GM19025 (cell line): ENCODE data around the gene CSF1.

Source experiments
- ATAC-seq: cut with Tn5 transposase; IDR thresholded peaks from one replicate; pipeline ENCODE4 v1.9.1; 2021; ENCODE audit warnings: mild to moderate bottlenecking, low read depth, moderate library complexity; ENCODE audit not compliant: unreplicated experiment

Gene CSF1

DNA sequence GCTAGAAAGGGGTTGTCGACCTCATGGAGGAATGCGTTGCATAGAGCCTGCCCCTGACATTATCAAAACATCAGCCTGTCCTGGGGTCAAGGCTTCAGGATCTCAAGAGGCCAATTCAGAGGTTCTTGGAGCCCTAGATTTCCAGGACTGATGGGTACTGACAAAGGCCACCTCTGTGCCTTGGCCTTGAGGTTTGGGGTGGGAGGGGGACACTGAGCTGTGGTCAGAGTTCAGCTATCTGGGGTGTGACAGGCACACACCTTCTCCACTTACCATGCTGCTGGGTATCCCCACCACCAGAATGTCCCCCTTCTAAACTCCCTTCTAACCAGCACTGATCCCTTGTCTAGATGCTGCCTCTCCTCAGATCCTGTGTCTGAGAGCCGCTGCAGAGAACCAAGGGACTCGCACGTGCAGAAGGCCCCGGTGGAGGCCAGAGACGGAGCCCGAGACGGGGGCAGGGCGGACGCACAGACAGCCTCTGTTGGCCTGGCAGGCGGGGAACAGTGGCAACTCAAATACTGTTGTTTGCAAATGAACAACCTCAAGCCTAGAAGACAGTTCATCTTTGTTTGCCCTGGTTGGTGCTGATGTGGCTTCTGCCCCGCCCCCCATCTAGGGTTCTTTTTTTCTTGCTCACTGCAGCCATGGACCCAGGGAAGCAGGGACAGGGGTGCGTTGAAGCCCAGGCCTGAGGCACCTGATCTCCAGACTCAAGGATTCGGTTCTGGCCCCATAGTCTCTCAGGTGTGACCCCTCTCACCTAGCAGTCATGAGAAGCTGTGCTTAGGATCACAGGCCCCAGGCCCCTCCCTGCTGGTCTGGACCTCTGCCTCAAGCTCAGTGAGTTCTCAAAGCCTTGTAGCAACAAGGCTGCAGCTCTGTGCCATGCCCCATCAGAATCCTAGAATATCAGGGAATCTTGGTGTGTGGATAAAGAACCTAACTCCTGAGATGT lies 28.1 kb upstream of the CSF1 start:
- no peak for ATAC-seq

DNA sequence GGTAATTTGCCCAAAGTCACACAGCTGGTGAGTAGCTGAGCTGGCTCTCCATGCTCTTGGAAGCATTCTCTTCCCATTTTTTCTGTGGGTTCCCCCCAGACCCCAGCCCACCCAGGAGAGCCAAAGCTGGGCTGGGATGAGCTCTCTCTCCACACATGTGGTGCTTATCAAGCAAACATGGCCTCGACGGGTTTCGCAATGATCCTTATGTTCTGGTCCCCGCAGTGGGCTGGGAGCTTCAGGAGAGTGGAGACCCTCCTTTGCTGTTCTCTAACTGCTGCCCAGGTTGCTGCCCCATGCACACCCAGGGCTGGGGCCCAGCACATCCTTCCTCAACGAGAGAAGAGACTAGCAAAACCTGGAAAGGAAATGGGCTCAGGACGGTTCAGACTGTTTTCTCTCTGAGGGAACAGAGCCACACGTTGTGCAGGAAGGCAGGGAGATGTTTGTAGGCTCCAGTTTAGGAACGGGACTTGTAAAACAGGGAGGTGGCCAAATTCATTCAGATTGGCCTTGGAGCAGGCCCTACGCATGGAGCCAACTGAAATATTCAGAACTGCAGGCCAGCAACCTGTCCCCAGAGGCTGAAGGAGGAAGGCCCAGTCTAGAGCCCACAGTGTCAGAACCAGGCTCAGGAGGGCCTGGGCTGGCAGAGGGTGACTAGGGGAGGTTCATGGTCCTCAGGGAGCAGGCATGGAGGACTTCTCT lies 27.2 kb upstream of the CSF1 start:
- no peak for ATAC-seq

DNA sequence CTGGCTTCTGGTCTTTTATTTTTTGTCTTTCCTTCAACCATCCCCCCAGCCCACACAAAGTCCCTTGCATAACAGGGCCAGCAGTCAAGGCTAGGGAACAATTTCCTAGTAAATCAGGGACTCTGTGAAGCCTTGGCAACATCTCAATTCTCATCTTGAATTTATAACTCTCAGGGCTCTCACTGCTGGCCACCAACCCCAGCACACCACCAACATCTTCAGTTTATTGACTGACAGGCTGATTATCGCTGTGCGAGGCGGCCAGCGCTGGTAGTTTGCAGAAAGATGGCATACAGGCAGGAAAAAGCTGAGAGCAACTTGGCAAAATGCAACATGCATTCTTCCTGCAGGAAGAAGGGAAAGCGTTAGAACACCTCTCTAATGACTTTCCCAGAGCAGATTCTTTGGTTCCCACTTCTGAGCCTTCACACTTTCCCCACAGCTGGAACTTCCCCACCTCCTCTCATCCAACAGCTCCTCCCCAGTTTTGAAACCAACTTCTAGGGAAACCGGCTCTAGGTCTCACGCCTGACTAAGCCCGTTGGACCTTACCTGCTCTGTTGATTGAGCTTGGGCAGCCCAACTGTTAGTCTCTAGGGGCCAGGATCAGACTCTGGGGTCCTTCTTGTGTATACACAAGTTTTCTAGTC lies 26.3 kb upstream of the CSF1 start:
- no peak for ATAC-seq

DNA sequence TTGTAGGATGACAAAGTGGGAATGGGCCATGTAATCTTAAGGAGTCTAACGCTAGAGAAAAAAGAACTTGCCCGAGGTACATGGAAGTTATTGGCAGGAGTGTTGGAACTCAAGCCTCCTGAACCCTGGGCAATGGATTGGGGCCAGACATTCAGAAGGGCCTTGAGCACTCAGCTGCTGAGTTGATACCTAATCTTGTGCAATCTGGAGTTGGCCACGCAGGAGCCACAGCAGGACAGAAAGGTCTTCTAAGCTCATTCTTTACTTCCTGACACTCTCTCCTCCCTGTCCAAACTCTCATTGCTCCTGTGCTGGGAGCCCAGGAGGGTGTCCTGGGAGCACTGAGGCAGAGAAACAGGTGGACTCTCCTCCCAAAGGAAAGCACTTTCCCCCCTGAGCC lies 25.1 kb upstream of the CSF1 start:
- no peak for ATAC-seq

DNA sequence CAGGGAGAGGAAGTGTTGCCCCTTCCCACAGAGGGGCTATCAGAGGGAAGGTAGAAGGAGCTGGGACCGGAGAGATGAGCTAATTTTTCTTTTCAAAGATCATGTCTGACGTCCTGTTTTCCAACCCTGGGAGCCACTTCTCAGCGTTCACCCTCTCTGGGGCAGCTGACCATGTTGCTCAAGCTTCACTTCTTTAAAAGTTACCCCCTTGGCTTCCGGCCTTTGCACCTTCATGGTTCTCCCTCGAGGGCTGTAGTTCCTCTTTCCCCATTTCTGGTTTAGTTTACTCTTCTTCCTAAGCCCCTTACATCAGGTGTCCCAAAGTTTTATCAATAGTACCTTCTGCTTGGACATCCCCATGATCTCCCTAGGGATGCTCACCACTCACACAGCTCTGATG lies 23.8 kb upstream of the CSF1 start:
- ATAC-seq = no peak

DNA sequence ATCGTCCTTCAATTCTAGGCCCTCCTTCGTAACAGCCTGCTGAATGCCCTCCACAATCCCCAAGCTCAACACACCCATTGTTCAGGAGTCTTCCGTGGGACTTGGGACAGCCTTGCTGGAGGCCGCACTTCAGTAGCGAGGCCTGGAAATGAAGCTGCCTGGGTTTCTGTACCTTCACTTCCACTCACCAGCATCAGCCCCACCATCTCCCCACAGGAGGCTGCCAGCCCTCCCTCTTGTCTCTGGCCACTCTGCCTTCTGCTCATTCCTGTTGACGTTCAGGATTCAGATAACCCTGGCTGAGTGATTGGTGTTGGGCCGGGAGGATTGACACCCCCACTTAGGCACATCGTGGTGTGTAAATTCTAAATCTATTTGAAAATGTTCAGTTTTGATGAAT lies 23.4 kb upstream of the CSF1 start:
- ATAC-seq = no peak

DNA sequence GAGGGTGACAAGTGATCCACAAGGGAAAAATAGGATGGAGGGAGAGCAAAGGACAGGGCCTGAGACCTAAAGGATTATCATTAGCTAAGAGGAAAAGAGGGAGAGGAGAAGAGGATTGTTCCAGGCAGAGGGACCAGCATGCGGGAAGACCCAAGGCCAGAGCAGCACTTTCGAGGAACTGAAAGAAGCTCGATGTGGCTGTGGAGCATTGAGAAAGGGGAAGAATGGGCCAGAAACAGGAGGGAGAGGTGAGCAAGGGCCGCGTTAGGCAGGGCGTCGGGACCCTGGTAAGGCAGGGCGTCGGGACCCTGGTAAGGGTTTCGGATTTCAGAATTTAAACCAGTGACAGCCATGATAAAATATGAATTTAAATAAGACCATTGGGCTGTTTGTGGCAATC lies 22.8 kb upstream of the CSF1 start:
- no peak for ATAC-seq

DNA sequence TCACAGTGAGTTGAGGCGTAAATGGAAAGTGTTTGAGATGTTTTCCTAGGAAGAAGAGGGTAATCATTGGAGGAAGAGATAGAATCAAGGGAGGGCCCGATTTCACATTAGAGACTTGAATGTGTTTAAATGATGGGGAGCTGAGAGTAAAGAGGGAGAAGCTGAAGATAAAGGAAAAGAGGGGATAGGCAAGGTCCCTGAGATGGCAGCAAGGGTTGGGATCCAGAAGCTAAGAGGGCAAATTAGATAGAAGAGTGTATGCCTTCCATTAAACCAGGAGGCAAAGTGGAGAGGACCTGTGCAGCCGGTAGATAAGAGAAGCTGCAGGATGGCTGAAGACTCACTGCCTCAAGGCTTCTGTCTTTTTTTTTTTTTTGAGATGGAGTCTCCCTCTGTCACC lies 21.6 kb upstream of the CSF1 start:
- ATAC-seq = no peak

DNA sequence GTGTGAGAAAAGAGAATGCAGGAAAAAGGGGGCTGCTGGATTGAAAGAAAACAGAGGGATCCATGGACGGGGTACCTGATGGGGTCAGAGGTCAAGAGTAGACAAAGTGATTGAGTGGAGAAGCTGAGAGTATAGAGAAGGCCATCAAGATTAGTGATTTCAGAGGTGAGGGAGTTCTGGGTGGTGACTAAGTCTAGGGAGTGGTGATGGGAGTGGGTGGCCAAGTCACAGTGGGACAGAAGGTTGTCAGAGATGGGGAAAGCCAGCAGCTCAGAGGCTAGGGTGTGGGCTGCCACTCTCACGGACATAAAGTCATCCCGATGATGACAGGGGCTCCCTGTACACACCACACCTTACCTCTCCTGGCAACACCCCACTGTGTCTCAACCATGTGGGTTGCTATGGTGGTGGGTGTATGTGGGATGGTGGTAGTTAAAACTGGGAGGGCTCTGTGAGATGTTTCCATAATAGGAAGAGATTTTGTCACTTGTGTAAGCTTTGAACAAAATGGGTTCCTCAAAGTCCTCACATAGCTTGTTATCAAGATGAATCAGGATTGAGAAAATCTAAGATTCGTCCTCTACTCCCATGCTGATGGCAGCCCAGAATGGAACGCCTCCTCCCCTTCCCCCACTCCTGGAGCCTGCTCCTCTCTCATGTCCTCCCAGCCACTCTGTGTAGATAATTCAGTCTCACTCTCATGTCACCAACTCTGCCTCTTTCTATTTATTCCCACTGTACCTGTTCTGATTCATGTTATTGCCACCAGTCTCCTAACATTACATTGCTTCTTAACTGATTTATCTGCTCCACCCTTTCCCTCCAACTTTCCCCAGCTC lies 20.3 kb upstream of the CSF1 start:
- ATAC-seq = no peak

DNA sequence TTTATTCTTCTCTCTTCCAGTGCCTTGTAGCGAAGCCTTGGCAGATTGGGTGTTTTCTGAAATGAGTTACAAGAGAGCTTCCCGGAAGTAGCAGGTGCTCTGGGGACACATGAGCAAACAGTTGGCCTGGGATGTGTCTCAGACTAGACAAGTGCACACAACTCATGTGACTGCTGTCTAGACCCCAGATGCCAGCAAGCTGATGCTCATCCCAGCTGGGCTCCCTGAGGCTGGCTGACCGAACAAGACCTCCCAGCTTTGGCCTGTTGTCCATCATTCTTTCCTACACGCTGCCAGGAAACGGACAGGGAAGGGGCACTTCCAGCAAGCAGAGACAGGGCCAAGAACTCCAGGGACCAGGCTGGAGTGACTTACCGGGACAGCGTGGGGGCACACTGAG lies 18.7 kb upstream of the CSF1 start:
- no peak for ATAC-seq

DNA sequence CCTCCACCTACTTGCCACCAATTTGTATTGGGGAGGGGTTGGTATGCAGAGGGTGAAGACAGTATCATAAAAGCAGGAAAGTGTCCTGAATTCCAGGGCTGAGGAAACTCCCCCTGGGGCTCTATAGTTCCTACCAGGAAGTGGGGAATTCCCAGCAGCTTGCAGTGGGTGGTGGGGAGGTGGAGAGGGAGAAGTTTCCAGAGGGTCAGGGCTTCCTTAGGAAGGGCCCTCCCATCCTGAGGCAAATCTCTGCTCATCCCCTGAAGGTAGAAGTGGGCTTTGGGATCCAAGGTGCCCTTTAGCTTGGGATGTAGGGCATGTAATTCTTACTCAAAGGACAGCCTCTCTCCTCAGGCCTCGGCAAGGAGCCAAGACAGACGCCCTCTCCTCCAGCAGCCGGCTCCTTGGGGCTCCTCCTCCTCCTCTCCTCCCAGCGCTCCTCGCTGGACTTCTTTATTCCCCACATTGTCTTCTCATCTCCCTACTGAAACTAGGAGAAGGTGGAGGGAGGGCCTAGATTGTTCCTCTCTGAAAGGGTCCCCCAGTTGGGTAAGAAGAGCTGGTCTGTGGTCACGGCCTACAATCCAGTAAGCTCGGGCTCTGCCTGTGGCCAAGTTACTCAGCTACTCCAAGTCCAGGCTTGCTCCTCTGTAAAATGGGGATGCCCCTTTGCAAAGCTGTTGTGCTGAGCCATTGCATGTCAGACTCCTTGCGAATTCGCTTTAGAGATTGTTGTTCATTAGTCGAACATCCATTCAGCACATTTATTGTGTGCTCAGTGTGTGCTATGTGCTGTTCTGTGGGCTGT lies 17.9 kb upstream of the CSF1 start:
- ATAC-seq = no peak

DNA sequence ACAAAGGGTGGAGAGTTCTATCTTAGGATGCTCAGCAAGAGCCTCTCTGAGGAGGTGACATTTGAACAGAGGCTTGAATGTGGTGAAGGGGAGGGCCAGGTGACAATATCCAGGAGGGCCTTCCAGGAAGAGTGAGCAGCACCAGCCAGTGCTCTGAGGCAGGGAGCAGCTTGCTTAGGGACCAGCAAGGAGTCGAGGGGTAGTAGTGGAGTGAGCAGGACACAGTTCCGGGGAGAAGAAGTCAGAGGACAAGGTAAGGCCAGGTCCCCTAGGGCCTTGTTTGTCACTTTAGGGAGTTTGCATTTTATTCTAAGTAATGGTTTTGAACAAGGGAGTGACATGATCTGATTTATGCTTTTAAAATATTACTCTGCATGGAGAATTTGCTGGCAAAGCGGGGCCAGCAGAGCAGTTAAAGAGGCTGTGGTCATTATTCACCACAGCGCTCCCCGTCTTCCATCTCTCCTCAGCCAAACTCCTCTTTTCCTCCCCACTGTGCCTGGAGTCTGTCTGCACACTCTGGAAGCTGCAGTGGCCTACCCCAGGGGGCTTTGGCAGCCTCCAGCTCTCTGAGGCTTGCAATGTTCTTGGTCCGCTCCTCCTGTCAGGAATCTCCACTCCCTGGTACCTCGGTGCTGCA lies 17.0 kb upstream of the CSF1 start:
- ATAC-seq = no peak

DNA sequence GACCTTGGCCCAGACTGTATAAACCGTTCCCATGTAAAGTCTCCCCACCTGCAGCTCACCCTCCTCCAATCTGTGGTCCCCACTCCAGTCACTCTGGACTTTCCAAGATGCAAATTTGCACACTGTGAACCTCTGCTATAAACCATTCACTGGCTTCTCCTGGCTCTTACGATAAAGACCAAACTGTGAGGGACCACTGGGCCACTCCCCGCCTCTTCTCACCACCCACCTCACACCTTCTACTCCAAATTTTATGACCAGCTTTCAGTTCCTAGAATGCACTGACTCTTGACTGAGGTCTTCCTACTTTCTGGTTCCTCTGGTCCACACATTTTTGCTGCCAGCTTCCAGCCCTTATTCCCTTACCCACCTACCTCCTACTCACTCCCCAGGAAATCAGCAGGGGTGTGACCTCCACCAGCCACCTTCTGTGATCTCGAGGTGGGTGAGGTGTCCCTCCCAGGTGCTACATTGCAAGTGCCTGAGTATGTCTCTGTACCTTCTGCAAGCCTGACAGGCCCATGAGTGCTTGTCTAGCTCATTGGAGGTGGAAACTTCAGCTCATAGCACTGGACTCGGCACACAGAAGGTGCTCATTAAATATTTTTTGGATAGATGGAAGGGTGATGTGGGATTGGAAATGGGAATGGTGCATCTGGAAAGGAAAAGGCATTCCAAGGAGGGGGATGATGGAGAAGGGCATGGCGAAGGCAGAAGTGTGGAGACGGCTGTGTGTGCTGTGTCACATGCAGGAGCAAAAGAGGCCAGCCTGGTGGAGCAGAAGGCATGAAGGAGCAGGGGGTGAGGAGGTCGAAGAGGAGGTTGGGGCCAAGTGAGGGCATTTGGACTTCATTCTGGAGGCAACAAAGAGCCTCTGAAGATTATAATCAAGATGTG lies 15.6 kb upstream of the CSF1 start:
- peak; percentile 44 for ATAC-seq

DNA sequence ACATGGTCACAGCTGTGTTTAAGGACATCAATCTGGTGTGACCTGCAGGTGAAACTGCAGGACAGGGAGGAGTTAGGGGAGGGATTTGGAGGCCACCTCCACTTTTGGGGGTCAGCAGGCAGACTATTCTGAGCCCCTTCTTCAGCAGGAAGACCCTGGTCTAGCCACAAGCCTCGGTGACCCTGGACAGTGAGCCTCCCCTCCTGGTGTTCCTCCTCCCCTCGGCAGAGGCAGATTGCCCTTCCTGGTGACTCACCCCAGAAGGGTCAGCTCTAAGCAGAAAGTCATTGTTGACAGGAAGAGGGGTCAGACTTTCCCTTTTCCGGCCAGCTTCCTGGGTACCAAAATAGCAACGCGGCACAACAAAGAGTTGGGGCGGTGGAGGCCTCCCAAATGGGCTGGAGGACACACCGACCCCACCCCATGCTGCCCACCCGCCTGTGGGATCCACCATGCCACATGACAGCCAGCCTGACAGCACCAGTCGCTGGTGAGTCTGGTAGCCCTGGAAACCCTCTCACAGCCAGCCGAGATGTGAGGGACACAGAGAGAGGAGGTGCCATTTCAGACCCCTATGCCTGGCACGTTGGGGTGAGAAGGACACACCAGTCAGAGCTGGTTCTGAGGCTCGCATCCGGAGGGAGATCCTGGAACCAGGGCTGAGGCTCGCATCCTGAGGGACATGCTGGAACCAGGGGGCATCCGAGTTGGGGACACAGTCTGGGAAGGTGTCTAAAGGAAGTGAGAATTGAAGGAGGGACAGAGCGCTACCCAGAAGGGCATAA lies 14.7 kb upstream of the CSF1 start:
- ATAC-seq = no peak

DNA sequence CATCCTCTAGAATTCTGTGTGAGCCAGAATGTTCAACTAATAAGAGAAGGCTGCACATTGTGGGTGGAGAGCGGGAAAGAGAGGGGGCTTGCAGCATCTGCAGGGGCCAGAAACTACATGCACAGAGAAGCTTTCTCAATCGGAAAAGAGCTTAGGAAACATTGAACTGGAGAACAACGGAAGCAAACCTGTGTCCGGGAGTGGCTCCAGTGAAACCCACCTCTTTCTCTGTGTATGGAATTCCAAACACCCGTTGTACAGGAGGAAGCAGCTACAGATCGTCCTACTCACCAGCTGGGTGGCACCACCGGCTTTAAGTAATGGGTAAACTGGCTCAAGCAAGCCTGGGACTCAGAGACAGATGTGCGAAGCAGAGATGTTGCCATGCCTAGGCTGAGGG lies 14.0 kb upstream of the CSF1 start:
- ATAC-seq = no peak

DNA sequence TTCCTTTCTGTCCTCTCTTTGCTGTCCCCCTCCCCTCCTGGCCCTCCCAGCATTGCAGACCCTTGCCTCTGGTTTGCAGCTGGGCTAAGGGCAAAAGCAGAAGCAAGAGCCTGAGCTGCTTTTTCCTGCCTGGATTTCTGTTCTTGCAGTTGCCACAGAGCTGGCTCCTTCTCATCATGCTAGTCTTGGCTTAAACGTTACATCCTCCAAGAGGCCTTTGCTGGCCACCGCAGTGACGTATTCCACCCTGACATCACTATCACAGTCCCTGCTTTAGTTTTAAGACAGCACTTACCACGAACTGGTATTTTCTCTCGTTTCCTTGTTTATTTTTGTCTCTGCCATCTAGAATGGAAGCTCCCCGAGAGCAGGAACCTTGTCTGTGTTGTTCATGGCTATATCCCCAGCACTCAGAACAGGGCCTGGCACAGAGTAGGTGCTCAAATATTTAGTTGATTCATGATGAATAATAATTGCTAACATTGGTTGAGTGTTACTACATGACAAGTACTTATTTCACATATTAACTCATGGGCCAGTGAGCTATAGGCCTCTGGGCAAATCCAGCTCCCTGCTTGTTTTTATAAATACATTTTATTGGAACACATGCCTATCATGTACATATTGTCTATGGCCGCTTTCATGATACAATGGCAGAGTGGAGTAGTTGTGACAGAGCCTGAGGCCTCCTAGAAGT lies 13.2 kb upstream of the CSF1 start:
- no peak for ATAC-seq

DNA sequence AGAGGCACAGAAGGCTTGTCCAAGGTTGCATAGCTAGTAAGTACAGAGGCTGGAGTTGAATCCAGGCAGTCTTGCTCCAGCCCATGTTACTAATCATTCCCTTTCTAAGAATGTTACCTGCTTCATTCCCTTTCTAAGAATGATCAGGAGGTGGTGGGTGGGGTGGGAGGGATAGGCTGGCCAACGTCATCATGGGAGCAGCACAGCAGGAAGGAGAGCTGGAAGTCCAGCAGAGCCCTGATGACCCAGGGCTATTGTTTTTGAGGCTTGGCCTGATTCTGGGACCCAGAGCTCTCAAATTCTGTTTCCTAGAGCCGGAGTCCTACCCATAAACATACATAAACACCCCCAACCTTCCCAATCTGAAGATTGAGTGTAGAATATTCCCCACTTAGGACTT lies 11.8 kb upstream of the CSF1 start:
- ATAC-seq = no peak
